ENCODE data around the gene FRMD3. TPM values are rescaled to one million over a fixed set of nuclear protein-coding genes. Genes with fewer than 3 reads are reported as not detected.

FRMD3 gene
- total and polyA plus RNA-seq, 7 donors: 8.5 to 182 (median 38.7) TPM

GRCh38 chr9:83477120-83477519 is 61.1 kb downstream of the FRMD3 start:
- no peak overlapping the region for H3K27ac ChIP-seq
- H3K36me3 ChIP-seq (ENCODE audit: insufficient read depth in 1 of 2, low read depth in 1 of 2): no peaks in the 10 kb centered on the region
- intact Hi-C loops (cut with DNase I): no loop called here
- no peaks in the 10 kb centered on the region for H3K4me1 ChIP-seq
- no peak for ATAC-seq
- DNase-seq: no peak
- H3K27me3 ChIP-seq (ENCODE audit: insufficient read depth in 3 of 3, low read length in 2 of 3): no peaks in the 10 kb centered on the region
- TF ChIP-seq CTCF (IDR thresholded peaks at IDR 0.05): no peak
- H3K4me3 ChIP-seq: no peak overlapping the region
- WGBS, 3 donors: 87 to 91% (median 89%) methylated on average over 3 of the region's 3 CpGs
- H3K9me3 ChIP-seq: peaks cover 4% of the 10 kb centered on the region

GRCh38 chr9:83476513-83476912 is 61.7 kb downstream of the FRMD3 start:
- intact Hi-C loops (cut with DNase I): no loop called here
- Histone ChIP-seq H3K4me3 (no peak overlapping the region), H3K36me3 (ENCODE audit: insufficient read depth in 1 of 2, low read depth in 1 of 2) (no peaks in the 10 kb centered on the region), H3K27me3 (ENCODE audit: insufficient read depth in 3 of 3, low read length in 2 of 3) (no peaks in the 10 kb centered on the region), H3K4me1 (no peaks in the 10 kb centered on the region), H3K9me3 (peaks cover 4% of the 10 kb centered on the region), H3K27ac (no peak overlapping the region)
- 59 to 89% (median 81%) methylated on average over 4 of the region's 4 CpGs for WGBS, 3 donors
- ATAC-seq (no peak), DNase-seq (no peak)
- no peak for TF ChIP-seq CTCF (IDR thresholded peaks at IDR 0.05)

GRCh38 chr9:83475741-83476140 is 62.5 kb downstream of the FRMD3 start:
- no peak overlapping the region for H3K27ac ChIP-seq
- ATAC-seq (no peak), DNase-seq (no peak)
- H3K36me3 ChIP-seq (ENCODE audit: insufficient read depth in 1 of 2, low read depth in 1 of 2): no peaks in the 10 kb centered on the region
- peaks cover 4% of the 10 kb centered on the region for H3K9me3 ChIP-seq
- H3K27me3 ChIP-seq (ENCODE audit: insufficient read depth in 3 of 3, low read length in 2 of 3): no peaks in the 10 kb centered on the region
- no peak overlapping the region for H3K4me3 ChIP-seq
- no peak for TF ChIP-seq CTCF (IDR thresholded peaks at IDR 0.05)
- WGBS, 3 donors: 90 to 93% (median 92%) methylated on average over 5 of the region's 5 CpGs
- intact Hi-C loops (cut with DNase I): no loop called here
- no peaks in the 10 kb centered on the region for H3K4me1 ChIP-seq

DNA sequence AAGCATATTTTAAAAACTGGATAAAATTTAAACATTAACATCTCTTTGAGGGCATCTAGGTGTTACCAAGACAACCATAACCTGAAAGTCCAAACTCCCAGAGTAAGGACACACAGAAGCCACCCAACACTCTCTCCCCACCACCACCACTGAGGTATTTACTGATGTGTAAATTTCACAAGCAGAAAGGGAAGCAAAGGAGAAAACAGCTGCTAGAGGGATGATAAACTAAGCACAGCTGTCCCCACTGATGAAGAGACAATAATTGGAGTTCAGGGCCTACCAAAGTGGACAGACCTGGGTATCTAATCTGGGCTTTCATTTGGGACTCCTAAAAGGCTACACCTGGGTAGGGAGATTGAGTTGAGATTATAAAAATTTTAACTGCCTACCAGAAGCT is 63.6 kb downstream of the FRMD3 start:
- peaks cover 5% of the 10 kb centered on the region for H3K4me1 ChIP-seq
- intact Hi-C loops (cut with DNase I): no loop called here
- no peaks in the 10 kb centered on the region for H3K27me3 ChIP-seq (ENCODE audit: insufficient read depth in 3 of 3, low read length in 2 of 3)
- H3K27ac ChIP-seq: no peak overlapping the region
- no peak for DNase-seq
- H3K36me3 ChIP-seq (ENCODE audit: insufficient read depth in 1 of 2, low read depth in 1 of 2): no peaks in the 10 kb centered on the region
- TF ChIP-seq CTCF (IDR thresholded peaks at IDR 0.05): no peak
- no peak for ATAC-seq
- H3K4me3 ChIP-seq: no peak overlapping the region
- no peaks in the 10 kb centered on the region for H3K9me3 ChIP-seq

DNA sequence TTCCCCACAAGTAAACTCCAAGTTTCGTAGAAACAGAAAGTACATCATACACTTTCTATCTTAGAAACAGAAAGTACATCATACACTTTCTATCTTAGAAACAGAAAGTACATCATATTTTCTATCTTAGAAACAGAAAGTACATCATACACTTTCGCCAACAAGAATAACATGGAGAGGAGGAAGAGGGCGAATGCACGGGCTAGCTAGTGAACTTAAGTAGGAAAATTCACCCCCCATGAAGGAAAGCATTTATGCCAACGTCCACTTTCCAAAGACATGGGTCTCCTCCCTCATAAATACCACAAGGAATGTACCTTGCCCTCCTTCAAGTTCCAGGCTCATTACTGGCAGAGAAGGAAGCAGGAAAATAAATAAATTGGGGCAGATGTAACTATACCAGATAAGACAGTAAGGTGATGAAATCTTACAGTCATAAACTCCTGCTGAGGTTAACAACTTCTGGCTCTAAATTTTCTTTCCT is 64.7 kb downstream of the FRMD3 start:
- no peak for ATAC-seq
- no peak for DNase-seq
- H3K36me3 ChIP-seq (ENCODE audit: insufficient read depth in 1 of 2, low read depth in 1 of 2): no peaks in the 10 kb centered on the region
- WGBS, 3 donors: 66 to 73% (median 69%) methylated on average over 5 of the region's 5 CpGs
- H3K27ac ChIP-seq: no peak overlapping the region
- H3K4me3 ChIP-seq: no peak overlapping the region
- intact Hi-C loops (cut with DNase I): no loop called here
- H3K4me1 ChIP-seq: peaks cover 5% of the 10 kb centered on the region
- H3K27me3 ChIP-seq (ENCODE audit: insufficient read depth in 3 of 3, low read length in 2 of 3): no peaks in the 10 kb centered on the region
- TF ChIP-seq CTCF (IDR thresholded peaks at IDR 0.05): no peak
- H3K9me3 ChIP-seq: no peaks in the 10 kb centered on the region
